Mesendoderm (in vitro differentiated cells): ENCODE measurements around the gene BIN2.

ENCODE experiments used
- DNase-seq: peaks from one replicate; pipeline ENCODE4 v3.0.0; 2013
- H2AK5ac ChIP-seq: 2 replicates; pipeline ENCODE4 v1.6.1; 2013; ENCODE audit warnings: low read length, inconsistent platforms
- H2BK120ac ChIP-seq: 2 replicates; pipeline ENCODE4 v1.6.1; 2013; ENCODE audit warnings: low read depth, mild to moderate bottlenecking, low read length, moderate library complexity, mixed read lengths
- H2BK15ac ChIP-seq: replicated peaks from 2 replicates; pipeline ENCODE4 v1.6.1; 2013; ENCODE audit warnings: low read depth, mild to moderate bottlenecking, moderate library complexity
- H2BK5ac ChIP-seq: 2 replicates; pipeline ENCODE4 v1.6.1; 2013; ENCODE audit warnings: low read length, inconsistent platforms
- H3K18ac ChIP-seq: 2 replicates; pipeline ENCODE4 v1.6.1; 2013; ENCODE audit warnings: mild to moderate bottlenecking, low read length, mixed read lengths
- H3K23ac ChIP-seq: one replicate; pipeline ENCODE4 v1.6.1; 2013; ENCODE audit warnings: low read length
- H3K27ac ChIP-seq: 2 replicates; pipeline ENCODE4 v1.5.1; 2013; ENCODE audit warnings: low read depth, mild to moderate bottlenecking, inconsistent platforms, low read length, moderate library complexity
- H3K27me3 ChIP-seq: 2 replicates; pipeline ENCODE4 v1.6.1; 2013; ENCODE audit warnings: low read length, control low read depth, mild to moderate bottlenecking, inconsistent platforms; ENCODE audit not compliant: insufficient read depth, poor library complexity
- H3K36me3 ChIP-seq: 2 replicates; pipeline ENCODE4 v1.6.1; 2013; ENCODE audit warnings: low read length, inconsistent platforms; ENCODE audit not compliant: control insufficient read depth, insufficient read depth
- H3K4ac ChIP-seq: one replicate; pipeline ENCODE4 v1.6.1; 2013; ENCODE audit warnings: low read depth, mild to moderate bottlenecking, low read length, moderate library complexity
- H3K4me1 ChIP-seq: 2 replicates; pipeline ENCODE4 v1.6.1; 2013; ENCODE audit warnings: low read depth, low read length, inconsistent platforms; ENCODE audit not compliant: control insufficient read depth
- H3K4me2 ChIP-seq: 2 replicates; pipeline ENCODE4 v1.6.1; 2013; ENCODE audit warnings: low read length
- H3K4me3 ChIP-seq: 2 replicates; pipeline ENCODE4 v1.5.1; 2013; ENCODE audit warnings: mild to moderate bottlenecking, low read length
- H3K56ac ChIP-seq: one replicate; pipeline ENCODE4 v1.6.1; 2013; ENCODE audit warnings: low read length
- H3K79me1 ChIP-seq: 2 replicates; pipeline ENCODE4 v1.6.1; 2013; ENCODE audit warnings: low read length, inconsistent platforms
- H3K79me2 ChIP-seq: 2 replicates; pipeline ENCODE4 v1.6.1; 2013; ENCODE audit warnings: mild to moderate bottlenecking, low read length; ENCODE audit not compliant: control insufficient read depth, insufficient read depth
- H3K9ac ChIP-seq: 2 replicates; pipeline ENCODE4 v1.6.1; 2013; ENCODE audit warnings: low read length, inconsistent platforms
- H4K5ac ChIP-seq: one replicate; pipeline ENCODE4 v1.6.1; 2013; ENCODE audit warnings: low read length
- H4K8ac ChIP-seq: one replicate; pipeline ENCODE4 v1.6.1; 2013; ENCODE audit warnings: low read depth, mild to moderate bottlenecking, control low read depth, low read length, moderate library complexity
- WGBS: extraction: QIAGEN DNeasy Blood & Tissue Kit; methylation state at CpG from one replicate; pipeline ENCODE4 v1.1.7; 2013; ENCODE audit warnings: low lambda C conversion rate, missing lambda C conversion rate; ENCODE audit not compliant: insufficient coverage; ENCODE audit errors: extremely low coverage; 5-methylcytosine and 5-hydroxymethylcytosine counted together

BIN2 gene

GRCh38 chr12:51357374-51358047, 33.5 kb upstream of the BIN2 start:
- H3K4me1 ChIP-seq: no peaks in the 10 kb centered on the region
- no peak overlapping the region for H3K9ac ChIP-seq
- H3K4me2 ChIP-seq: no peak overlapping the region
- no peak overlapping the region for H3K4ac ChIP-seq
- H2BK120ac ChIP-seq: no peak overlapping the region
- no peak overlapping the region for H2AK5ac ChIP-seq
- no peaks in the 10 kb centered on the region for H3K27me3 ChIP-seq
- WGBS: no CpG with 5 or more reads among the region's 10 CpGs
- H3K23ac ChIP-seq: no peak overlapping the region
- H3K56ac ChIP-seq: no peak overlapping the region
- no peaks in the 10 kb centered on the region for H3K36me3 ChIP-seq
- no peak overlapping the region for H4K5ac ChIP-seq
- no peaks in the 10 kb centered on the region for H3K79me1 ChIP-seq
- no peak for DNase-seq
- no peak overlapping the region for H3K18ac ChIP-seq
- no peak overlapping the region for H2BK15ac ChIP-seq
- H3K79me2 ChIP-seq: no peaks in the 10 kb centered on the region
- H3K27ac ChIP-seq: no peak overlapping the region
- H3K4me3 ChIP-seq: no peak overlapping the region
- H4K8ac ChIP-seq: no peak overlapping the region
- no peak overlapping the region for H2BK5ac ChIP-seq

GRCh38 chr12:51351913-51352532, 28.0 kb upstream of the BIN2 start:
- WGBS: no CpG with 5 or more reads among the region's 11 CpGs
- Histone ChIP-seq H3K4ac (no peak overlapping the region), H3K36me3 (no peaks in the 10 kb centered on the region), H3K79me1 (no peaks in the 10 kb centered on the region), H3K18ac (no peak overlapping the region), H2BK15ac (no peak overlapping the region), H3K9ac (peak overlapping the region; percentile 16), H3K27ac (no peak overlapping the region), H2BK5ac (no peak overlapping the region), H4K8ac (no peak overlapping the region), H2AK5ac (no peak overlapping the region), H3K56ac (peak overlapping the region; percentile 70), H4K5ac (no peak overlapping the region), H3K27me3 (no peaks in the 10 kb centered on the region), H3K4me2 (no peak overlapping the region), H3K23ac (no peak overlapping the region), H3K79me2 (no peaks in the 10 kb centered on the region), H2BK120ac (no peak overlapping the region), H3K4me1 (no peaks in the 10 kb centered on the region), H3K4me3 (no peak overlapping the region)
- DNase-seq: peak; percentile 91

GRCh38 chr12:51349026-51349425, 25.1 kb upstream of the BIN2 start:
- H3K79me2 ChIP-seq: no peaks in the 10 kb centered on the region
- H3K27me3 ChIP-seq: no peaks in the 10 kb centered on the region
- H4K5ac ChIP-seq: no peak overlapping the region
- no CpG with 5 or more reads among the region's 5 CpGs for WGBS
- no peaks in the 10 kb centered on the region for H3K4me1 ChIP-seq
- no peak overlapping the region for H3K4me3 ChIP-seq
- H3K36me3 ChIP-seq: no peaks in the 10 kb centered on the region
- no peak overlapping the region for H4K8ac ChIP-seq
- H2AK5ac ChIP-seq: no peak overlapping the region
- H3K79me1 ChIP-seq: no peaks in the 10 kb centered on the region
- H3K9ac ChIP-seq: no peak overlapping the region
- H3K4ac ChIP-seq: no peak overlapping the region
- no peak overlapping the region for H3K27ac ChIP-seq
- no peak overlapping the region for H3K4me2 ChIP-seq
- no peak for DNase-seq
- no peak overlapping the region for H3K23ac ChIP-seq
- no peak overlapping the region for H2BK5ac ChIP-seq
- H3K56ac ChIP-seq: no peak overlapping the region
- no peak overlapping the region for H2BK15ac ChIP-seq
- no peak overlapping the region for H2BK120ac ChIP-seq
- no peak overlapping the region for H3K18ac ChIP-seq

- Histone ChIP-seq H3K4me3 (no peak overlapping the region), H3K18ac (no peak overlapping the region), H2BK15ac (no peak overlapping the region), H2BK120ac (no peak overlapping the region), H3K4me1 (no peaks in the 10 kb centered on the region), H4K5ac (no peak overlapping the region), H3K36me3 (no peaks in the 10 kb centered on the region), H3K27ac (no peak overlapping the region), H3K79me2 (no peaks in the 10 kb centered on the region), H3K79me1 (no peaks in the 10 kb centered on the region), H3K4me2 (no peak overlapping the region), H2BK5ac (no peak overlapping the region), H3K27me3 (no peaks in the 10 kb centered on the region), H3K4ac (no peak overlapping the region), H3K9ac (no peak overlapping the region), H4K8ac (no peak overlapping the region), H3K56ac (no peak overlapping the region), H3K23ac (no peak overlapping the region), H2AK5ac (no peak overlapping the region)
- DNase-seq: no peak
- no CpG with 5 or more reads among the region's 4 CpGs for WGBS
These were observed 24.1 kb upstream of the BIN2 start for GRCh38 chr12:51348116-51348515.

GRCh38 chr12:51346581-51346980, 22.6 kb upstream of the BIN2 start, which contains the start of gene CELA1:
Gene CELA1, minus strand, starts transcription at chr12:51346679. Its CDS starts 41 bp downstream, at chr12:51346638.
- no peak within 1 kb of the TSS for H2AK5ac ChIP-seq
- H3K56ac ChIP-seq: no peak within 1 kb of the TSS
- H3K23ac ChIP-seq: no peak within 1 kb of the TSS
- no peak for DNase-seq
- H2BK15ac ChIP-seq: no peak within 1 kb of the TSS
- no peaks in the 10 kb centered on the region for H3K27me3 ChIP-seq
- H4K5ac ChIP-seq: no peak within 1 kb of the TSS
- no peak within 1 kb of the TSS for H3K4me3 ChIP-seq
- no peak within 1 kb of the TSS for H2BK120ac ChIP-seq
- H2BK5ac ChIP-seq: no peak within 1 kb of the TSS
- no CpG with 5 or more reads among the region's 3 CpGs for WGBS
- no peak within 1 kb of the TSS for H4K8ac ChIP-seq
- H3K9ac ChIP-seq: no peak within 1 kb of the TSS
- no peaks in the 10 kb centered on the region for H3K79me1 ChIP-seq
- no peaks in the 10 kb centered on the region for H3K4me1 ChIP-seq
- no peak within 1 kb of the TSS for H3K27ac ChIP-seq
- no peak within 1 kb of the TSS for H3K18ac ChIP-seq
- H3K4me2 ChIP-seq: no peak within 1 kb of the TSS
- no peak within 1 kb of the TSS for H3K4ac ChIP-seq
- no peaks in the 10 kb centered on the region for H3K79me2 ChIP-seq
- H3K36me3 ChIP-seq: no peaks in the 10 kb centered on the region
